ENCODE measurements around the gene ELP4. TPM values are rescaled to one million over a fixed set of nuclear protein-coding genes. Genes with fewer than 3 reads are reported as not detected.

Gene ELP4
- total RNA-seq, 1 donor from 2014 or later = 16.6 TPM

DNA sequence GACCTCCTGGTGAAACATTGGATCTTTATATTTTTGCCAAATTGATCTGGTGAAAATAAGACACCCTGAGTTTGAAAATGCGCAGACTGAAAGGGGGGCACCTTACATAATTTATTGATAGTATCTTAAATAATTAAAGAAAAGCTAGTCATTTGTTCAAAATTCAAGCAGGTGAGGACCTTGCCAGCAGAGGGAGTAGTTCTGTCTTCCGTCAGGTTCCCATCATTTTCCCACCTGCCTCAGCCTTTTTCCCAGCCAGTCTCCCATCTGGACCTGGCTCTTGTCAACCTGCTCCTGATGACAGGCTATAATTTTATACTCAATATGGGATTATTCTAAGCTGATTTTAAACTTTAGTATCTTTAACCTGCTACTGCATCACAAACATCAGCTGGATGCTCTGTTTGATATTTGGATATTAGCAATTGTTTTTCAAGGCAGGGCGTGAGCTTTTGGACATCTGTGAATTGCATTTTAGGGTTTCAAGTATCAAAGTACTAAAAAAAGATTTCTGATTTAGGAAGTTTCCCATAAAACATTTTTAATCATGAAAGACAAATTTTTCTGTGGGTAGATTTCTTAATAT, 132.0 kb downstream of the ELP4 start:
- Histone ChIP-seq H3K9me3 (no peaks in the 10 kb centered on the region), H3K36me3 (no peaks in the 10 kb centered on the region), H3K4me1 (peaks cover 3% of the 10 kb centered on the region), H3K27me3 (no peaks in the 10 kb centered on the region), H3K27ac (no peak overlapping the region), H3K4me3 (no peak overlapping the region)
- DNase-seq = no peak
- intact Hi-C loops (cut with DNase I) = no loop called here
- TF ChIP-seq CTCF (IDR thresholded peaks at IDR 0.05) = peak; percentile 57
- ATAC-seq = peak; percentile 30

- ATAC-seq = no peak
- Histone ChIP-seq H3K4me1 (peaks cover 3% of the 10 kb centered on the region), H3K27me3 (no peaks in the 10 kb centered on the region), H3K27ac (no peak overlapping the region), H3K36me3 (no peaks in the 10 kb centered on the region), H3K4me3 (no peak overlapping the region), H3K9me3 (no peaks in the 10 kb centered on the region)
- intact Hi-C loops (cut with DNase I) = no loop called here
- no peak for DNase-seq
- no peak for TF ChIP-seq CTCF (IDR thresholded peaks at IDR 0.05)
Observed at GRCh38 chr11:31643857-31644256, 134.3 kb downstream of the ELP4 start.

GRCh38 chr11:31645747-31646146, 136.2 kb downstream of the ELP4 start:
- intact Hi-C loops (cut with DNase I) = no loop called here
- TF ChIP-seq CTCF (IDR thresholded peaks at IDR 0.05) = no peak

GRCh38 chr11:31646216-31646615, 136.6 kb downstream of the ELP4 start:
- intact Hi-C loops (cut with DNase I) = no loop called here
- no peak for TF ChIP-seq CTCF (IDR thresholded peaks at IDR 0.05)
- ATAC-seq (no peak), DNase-seq (no peak)
- Histone ChIP-seq H3K27ac (no peak overlapping the region), H3K9me3 (no peaks in the 10 kb centered on the region), H3K4me1 (peaks cover 3% of the 10 kb centered on the region), H3K27me3 (no peaks in the 10 kb centered on the region), H3K4me3 (no peak overlapping the region), H3K36me3 (no peaks in the 10 kb centered on the region)

More at GRCh38 chr11:31645747-31646146, 136.2 kb downstream of the ELP4 start:
- H3K4me3 ChIP-seq = no peak overlapping the region
- ATAC-seq (no peak), DNase-seq (no peak)
- H3K4me1 ChIP-seq = peaks cover 3% of the 10 kb centered on the region
- H3K9me3 ChIP-seq = no peaks in the 10 kb centered on the region
- H3K27ac ChIP-seq = no peak overlapping the region
- no peaks in the 10 kb centered on the region for H3K36me3 ChIP-seq
- no peaks in the 10 kb centered on the region for H3K27me3 ChIP-seq

GRCh38 chr11:31649129-31649966, 139.8 kb downstream of the ELP4 start:
- Histone ChIP-seq H3K27ac (no peak overlapping the region), H3K4me1 (peaks cover 3% of the 10 kb centered on the region), H3K9me3 (no peaks in the 10 kb centered on the region), H3K27me3 (no peaks in the 10 kb centered on the region), H3K4me3 (no peak overlapping the region), H3K36me3 (no peaks in the 10 kb centered on the region)
- DNase-seq (no peak), ATAC-seq (no peak)
- no peak for TF ChIP-seq CTCF (IDR thresholded peaks at IDR 0.05)
- intact Hi-C loops (cut with DNase I) = no loop called here
